Mesendoderm (in vitro differentiated cells): Measurements from ENCODE around the gene RASA3.

ENCODE experiments used
- DNase-seq: peaks from one replicate; pipeline ENCODE4 v3.0.0; 2013
- H2AK5ac ChIP-seq: 2 replicates; pipeline ENCODE4 v1.6.1; 2013; ENCODE audit warnings: low read length, inconsistent platforms
- H2BK120ac ChIP-seq: 2 replicates; pipeline ENCODE4 v1.6.1; 2013; ENCODE audit warnings: low read depth, mild to moderate bottlenecking, low read length, moderate library complexity, mixed read lengths
- H2BK15ac ChIP-seq: replicated peaks from 2 replicates; pipeline ENCODE4 v1.6.1; 2013; ENCODE audit warnings: low read depth, mild to moderate bottlenecking, moderate library complexity
- H2BK5ac ChIP-seq: 2 replicates; pipeline ENCODE4 v1.6.1; 2013; ENCODE audit warnings: low read length, inconsistent platforms
- H3K18ac ChIP-seq: 2 replicates; pipeline ENCODE4 v1.6.1; 2013; ENCODE audit warnings: mild to moderate bottlenecking, low read length, mixed read lengths
- H3K23ac ChIP-seq: one replicate; pipeline ENCODE4 v1.6.1; 2013; ENCODE audit warnings: low read length
- H3K27ac ChIP-seq: 2 replicates; pipeline ENCODE4 v1.5.1; 2013; ENCODE audit warnings: low read depth, mild to moderate bottlenecking, inconsistent platforms, low read length, moderate library complexity
- H3K27me3 ChIP-seq: 2 replicates; pipeline ENCODE4 v1.6.1; 2013; ENCODE audit warnings: low read length, control low read depth, mild to moderate bottlenecking, inconsistent platforms; ENCODE audit not compliant: insufficient read depth, poor library complexity
- H3K36me3 ChIP-seq: 2 replicates; pipeline ENCODE4 v1.6.1; 2013; ENCODE audit warnings: low read length, inconsistent platforms; ENCODE audit not compliant: control insufficient read depth, insufficient read depth
- H3K4ac ChIP-seq: one replicate; pipeline ENCODE4 v1.6.1; 2013; ENCODE audit warnings: low read depth, mild to moderate bottlenecking, low read length, moderate library complexity
- H3K4me1 ChIP-seq: 2 replicates; pipeline ENCODE4 v1.6.1; 2013; ENCODE audit warnings: low read depth, low read length, inconsistent platforms; ENCODE audit not compliant: control insufficient read depth
- H3K4me2 ChIP-seq: 2 replicates; pipeline ENCODE4 v1.6.1; 2013; ENCODE audit warnings: low read length
- H3K4me3 ChIP-seq: 2 replicates; pipeline ENCODE4 v1.5.1; 2013; ENCODE audit warnings: mild to moderate bottlenecking, low read length
- H3K56ac ChIP-seq: one replicate; pipeline ENCODE4 v1.6.1; 2013; ENCODE audit warnings: low read length
- H3K79me1 ChIP-seq: 2 replicates; pipeline ENCODE4 v1.6.1; 2013; ENCODE audit warnings: low read length, inconsistent platforms
- H3K79me2 ChIP-seq: 2 replicates; pipeline ENCODE4 v1.6.1; 2013; ENCODE audit warnings: mild to moderate bottlenecking, low read length; ENCODE audit not compliant: control insufficient read depth, insufficient read depth
- H3K9ac ChIP-seq: 2 replicates; pipeline ENCODE4 v1.6.1; 2013; ENCODE audit warnings: low read length, inconsistent platforms
- H4K5ac ChIP-seq: one replicate; pipeline ENCODE4 v1.6.1; 2013; ENCODE audit warnings: low read length
- H4K8ac ChIP-seq: one replicate; pipeline ENCODE4 v1.6.1; 2013; ENCODE audit warnings: low read depth, mild to moderate bottlenecking, control low read depth, low read length, moderate library complexity
- WGBS: extraction: QIAGEN DNeasy Blood & Tissue Kit; methylation state at CpG from one replicate; pipeline ENCODE4 v1.1.7; 2013; ENCODE audit warnings: low lambda C conversion rate, missing lambda C conversion rate; ENCODE audit not compliant: insufficient coverage; ENCODE audit errors: extremely low coverage; 5-methylcytosine and 5-hydroxymethylcytosine counted together

RASA3 gene

GRCh38 chr13:114153485-114154080 is 21.2 kb upstream of the RASA3 start:
- no peak overlapping the region for H4K8ac ChIP-seq
- no peak overlapping the region for H3K23ac ChIP-seq
- H3K79me1 ChIP-seq: no peaks in the 10 kb centered on the region
- H2AK5ac ChIP-seq: no peak overlapping the region
- H3K9ac ChIP-seq: no peak overlapping the region
- H2BK15ac ChIP-seq: no peak overlapping the region
- no peaks in the 10 kb centered on the region for H3K27me3 ChIP-seq
- WGBS: no CpG with 5 or more reads among the region's 6 CpGs
- H2BK5ac ChIP-seq: no peak overlapping the region
- H3K79me2 ChIP-seq: no peaks in the 10 kb centered on the region
- H3K4me1 ChIP-seq: no peaks in the 10 kb centered on the region
- no peak overlapping the region for H3K27ac ChIP-seq
- no peak overlapping the region for H2BK120ac ChIP-seq
- H3K36me3 ChIP-seq: no peaks in the 10 kb centered on the region
- H3K4me3 ChIP-seq: no peak overlapping the region
- H3K4ac ChIP-seq: no peak overlapping the region
- H3K4me2 ChIP-seq: no peak overlapping the region
- H3K18ac ChIP-seq: no peak overlapping the region
- no peak for DNase-seq
- H3K56ac ChIP-seq: no peak overlapping the region
- H4K5ac ChIP-seq: no peak overlapping the region

GRCh38 chr13:114152831-114153371 is 20.5 kb upstream of the RASA3 start:
- Histone ChIP-seq H2BK15ac (no peak overlapping the region), H3K4me1 (no peaks in the 10 kb centered on the region), H3K4me3 (no peak overlapping the region), H3K56ac (no peak overlapping the region), H4K5ac (no peak overlapping the region), H3K79me2 (no peaks in the 10 kb centered on the region), H3K36me3 (no peaks in the 10 kb centered on the region), H2BK5ac (no peak overlapping the region), H3K4me2 (no peak overlapping the region), H3K27me3 (no peaks in the 10 kb centered on the region), H2AK5ac (no peak overlapping the region), H3K9ac (no peak overlapping the region), H3K4ac (no peak overlapping the region), H3K79me1 (no peaks in the 10 kb centered on the region), H3K23ac (no peak overlapping the region), H4K8ac (no peak overlapping the region), H3K18ac (no peak overlapping the region), H2BK120ac (no peak overlapping the region), H3K27ac (no peak overlapping the region)
- no peak for DNase-seq
- WGBS: no CpG with 5 or more reads among the region's 20 CpGs

DNA sequence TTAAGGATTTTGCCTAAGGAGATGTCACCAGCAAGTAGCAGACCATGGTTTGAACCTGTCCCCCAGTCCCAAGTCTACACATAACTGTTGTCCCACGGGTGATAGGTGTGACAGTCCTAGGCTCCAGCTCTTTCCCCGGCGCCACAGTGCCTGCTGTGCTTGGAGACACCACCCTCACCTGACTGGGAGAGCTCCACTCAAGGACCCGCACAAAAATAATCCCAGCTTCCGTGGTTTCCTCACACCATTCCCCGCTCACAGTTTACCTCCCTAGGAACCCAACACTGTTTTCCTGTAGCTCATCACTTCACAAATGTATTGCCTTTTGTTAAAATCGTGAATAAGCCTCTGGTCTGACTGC is 19.8 kb upstream of the RASA3 start:
- no peak overlapping the region for H3K23ac ChIP-seq
- no peak overlapping the region for H3K4ac ChIP-seq
- H3K36me3 ChIP-seq: no peaks in the 10 kb centered on the region
- no peak overlapping the region for H2BK5ac ChIP-seq
- no peaks in the 10 kb centered on the region for H3K79me1 ChIP-seq
- H3K56ac ChIP-seq: no peak overlapping the region
- H3K4me2 ChIP-seq: no peak overlapping the region
- H4K8ac ChIP-seq: no peak overlapping the region
- H4K5ac ChIP-seq: no peak overlapping the region
- H3K4me1 ChIP-seq: no peaks in the 10 kb centered on the region
- no peak overlapping the region for H3K4me3 ChIP-seq
- DNase-seq: no peak
- H2BK15ac ChIP-seq: no peak overlapping the region
- no peak overlapping the region for H3K18ac ChIP-seq
- H2AK5ac ChIP-seq: no peak overlapping the region
- H3K27ac ChIP-seq: no peak overlapping the region
- no peaks in the 10 kb centered on the region for H3K79me2 ChIP-seq
- no CpG with 5 or more reads among the region's 7 CpGs for WGBS
- no peaks in the 10 kb centered on the region for H3K27me3 ChIP-seq
- no peak overlapping the region for H3K9ac ChIP-seq
- H2BK120ac ChIP-seq: no peak overlapping the region

- Histone ChIP-seq H3K4me2 (no peak overlapping the region), H4K5ac (no peak overlapping the region), H3K79me1 (no peaks in the 10 kb centered on the region)
Observed at GRCh38 chr13:114151565-114152284, 19.3 kb upstream of the RASA3 start.

GRCh38 chr13:114151031-114151430 is 18.6 kb upstream of the RASA3 start:
- Histone ChIP-seq H3K9ac (no peak overlapping the region), H3K27ac (no peak overlapping the region), H3K4me2 (no peak overlapping the region), H4K8ac (no peak overlapping the region), H3K18ac (no peak overlapping the region), H2BK15ac (no peak overlapping the region), H3K4ac (no peak overlapping the region), H2BK120ac (no peak overlapping the region), H2AK5ac (no peak overlapping the region), H3K56ac (no peak overlapping the region), H3K4me3 (no peak overlapping the region), H3K36me3 (no peaks in the 10 kb centered on the region), H3K27me3 (no peaks in the 10 kb centered on the region), H2BK5ac (no peak overlapping the region), H4K5ac (no peak overlapping the region), H3K23ac (no peak overlapping the region), H3K4me1 (no peaks in the 10 kb centered on the region), H3K79me1 (no peaks in the 10 kb centered on the region), H3K79me2 (no peaks in the 10 kb centered on the region)
- WGBS: no CpG with 5 or more reads among the region's 10 CpGs
- no peak for DNase-seq

More at GRCh38 chr13:114151565-114152284, 19.3 kb upstream of the RASA3 start:
- H3K79me2 ChIP-seq: no peaks in the 10 kb centered on the region
- H2BK120ac ChIP-seq: no peak overlapping the region
- no peak overlapping the region for H2BK5ac ChIP-seq
- H3K27me3 ChIP-seq: no peaks in the 10 kb centered on the region
- H3K27ac ChIP-seq: no peak overlapping the region
- no peak overlapping the region for H3K23ac ChIP-seq
- H3K4ac ChIP-seq: no peak overlapping the region
- no peak overlapping the region for H4K8ac ChIP-seq
- H3K9ac ChIP-seq: no peak overlapping the region
- no peak overlapping the region for H3K18ac ChIP-seq
- WGBS: no CpG with 5 or more reads among the region's 28 CpGs
- H3K56ac ChIP-seq: no peak overlapping the region
- no peak overlapping the region for H2BK15ac ChIP-seq
- H2AK5ac ChIP-seq: no peak overlapping the region
- no peaks in the 10 kb centered on the region for H3K36me3 ChIP-seq
- DNase-seq: no peak
- no peaks in the 10 kb centered on the region for H3K4me1 ChIP-seq
- no peak overlapping the region for H3K4me3 ChIP-seq
